Gastrocnemius medialis (tissue), 4 donors: ENCODE data around the gene HGFAC.

Experiments
- CTCF ChIP-seq, 5 experiments: fragments of 450-650 bp in 3 of 5; fragments of 200-600 bp in 2 of 5; sonication (generic) in 2 of 5; IDR thresholded peaks in 4 of 5; conservative IDR thresholded peaks in 1 of 5; 1 replicate in 4 of 5; 2 replicates in 1 of 5; pipeline ENCODE4 v1.5.1; 2016 to 2019; ENCODE audit warnings: antibody characterized with exemption in 5 of 5, mild to moderate bottlenecking in 3 of 5, moderate library complexity in 3 of 5
- POLR2A ChIP-seq, 2 donors: fragments of 450-650 bp; IDR thresholded peaks; one replicate each; pipeline ENCODE4 v1.6.1; 2017; ENCODE audit warnings: antibody characterized with exemption in 2 of 2, mild to moderate bottlenecking in 2 of 2, moderate library complexity in 2 of 2

GRCh38 chr4:3413217-3413671 lies 28.5 kb upstream of the HGFAC start:
- TF ChIP-seq CTCF (IDR thresholded peaks at IDR 0.05 in 4 of 5, conservative IDR thresholded peaks at IDR 0.05 in 1 of 5) (no peak), POLR2A (IDR thresholded peaks at IDR 0.05) (no peak)
